Testis (tissue), 3 donors: ENCODE measurements around the gene SERPINB6. TPM values are rescaled to one million over a fixed set of nuclear protein-coding genes. Genes with fewer than 3 reads are reported as not detected.
A peak's percentile ranks its signal among the peaks of the same experiment; 100 is the strongest.

ENCODE experiments used
- DNase-seq: peaks from one replicate; pipeline ENCODE4 v3.0.0-alpha.2; 2019
- H3K27ac ChIP-seq, 2 donors: fragments of 200-600 bp; sonication (generic); one replicate each; pipeline ENCODE4 v1.5.1; 2019
- H3K27me3 ChIP-seq: fragments of 200-600 bp; sonication (generic); one replicate; pipeline ENCODE4 v1.5.1; 2019
- H3K36me3 ChIP-seq: fragments of 200-600 bp; sonication (generic); one replicate; pipeline ENCODE4 v1.5.1; 2017; ENCODE audit warnings: low read depth; ENCODE audit errors: missing control alignments
- H3K4me1 ChIP-seq: fragments of 200-600 bp; sonication (generic); one replicate; pipeline ENCODE4 v1.5.1; 2019
- H3K4me3 ChIP-seq, 2 donors: fragments of 200-600 bp; sonication (generic); one replicate each; pipeline ENCODE4 v1.5.1; 2017 to 2019
- H3K9me3 ChIP-seq: fragments of 200-600 bp; sonication (generic); one replicate; pipeline ENCODE4 v1.5.1; 2017
- POLR2A ChIP-seq: fragments of 450-650 bp; IDR thresholded peaks from one replicate; pipeline ENCODE4 v1.6.1; 2017; ENCODE audit warnings: antibody characterized with exemption, mild to moderate bottlenecking, moderate library complexity
- WGBS, 2 donors: methylation state at CpG; one replicate each; pipeline ENCODE4 v1.1.5; 2018; 5-methylcytosine and 5-hydroxymethylcytosine counted together
- intact Hi-C: fragments of 100-400 bp; cut with DNase I; formaldehyde crosslinking; loops from one replicate; pipeline ENCODE4 v1.15.1; 2023; ENCODE audit warnings: low total_unique reads
- polyA plus RNA-seq: library from polyadenylated mRNA; stranded (reverse); fragments of 350-450 nt; fragmentation: Illumina TruSeq; extraction: RNeasy Lipid Tissue Mini Kit (QIAGEN cat#74804); gene quantifications from one replicate; pipeline ENCODE4 v1.2.3, GENCODE V29; 2014; ENCODE audit warnings: low read depth, low replicate concordance; ENCODE audit not compliant: insufficient read depth
- total RNA-seq, 2 donors: library from RNA; depleted of rRNA; stranded (reverse); fragments of >200 nt; gene quantifications; one replicate each; pipeline ENCODE4 v1.2.3, GENCODE V29; 2016
- TF ChIP-seq, protein P1 (sequence below), 3 experiments: fragments of 450-650 bp in 2 of 3; fragments of 200-600 bp in 1 of 3; sonication (generic) in 1 of 3; IDR thresholded peaks; one replicate each; pipeline ENCODE4 v1.5.1; 2016 to 2019; ENCODE audit warnings: antibody characterized with exemption in 3 of 3, mild to moderate bottlenecking in 2 of 3, moderate library complexity in 1 of 3

Gene SERPINB6
- total and polyA plus RNA-seq, 3 donors from 2014 or later, result 203 to 348 (median 281) TPM

DNA sequence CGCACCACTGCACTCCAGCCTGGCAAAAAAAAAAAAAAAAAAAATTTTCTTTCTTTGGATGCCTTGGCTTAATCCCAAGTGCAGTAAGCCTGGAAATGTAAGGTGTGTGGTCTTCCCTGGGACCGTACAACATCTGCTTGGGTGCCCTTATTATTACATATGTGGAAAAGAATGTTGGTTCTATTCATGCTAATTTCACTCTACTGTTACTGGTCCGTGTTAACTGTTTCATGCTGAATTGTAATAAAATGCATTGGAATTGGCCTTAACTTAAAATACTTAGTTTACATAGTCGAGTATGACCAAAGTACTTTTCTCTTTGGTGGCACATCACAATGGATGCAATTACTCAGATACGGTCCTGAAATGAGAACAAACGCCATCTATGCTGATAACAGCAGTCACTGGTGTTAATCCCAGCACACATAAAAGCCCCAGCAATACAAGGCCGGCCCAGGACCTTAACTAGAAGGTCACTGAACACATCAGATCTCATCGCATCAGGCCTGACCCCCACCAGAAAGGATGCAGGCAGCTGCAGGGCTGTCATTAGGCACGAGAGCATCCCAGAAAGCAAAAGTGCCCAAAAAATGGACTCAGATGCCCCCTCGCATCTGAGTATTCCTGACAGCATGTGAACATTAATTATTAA, 1.2 kb downstream of the SERPINB6 start:
- intact Hi-C loops, result loop anchor here (2.0 kb wide), 1 partner anchor 21 kb away; no protein-coding TSS in a partner anchor
- Histone ChIP-seq H3K4me3 (peak overlapping the region; percentile 77 to 91), H3K36me3 (no peaks in the 10 kb centered on the region), H3K4me1 (peaks cover 13% of the 10 kb centered on the region), H3K27me3 (no peaks in the 10 kb centered on the region), H3K9me3 (no peaks in the 10 kb centered on the region), H3K27ac (peak overlapping the region; percentile 94 to 100)
- TF ChIP-seq POLR2A, result no peak
- TF ChIP-seq, protein P1, sequence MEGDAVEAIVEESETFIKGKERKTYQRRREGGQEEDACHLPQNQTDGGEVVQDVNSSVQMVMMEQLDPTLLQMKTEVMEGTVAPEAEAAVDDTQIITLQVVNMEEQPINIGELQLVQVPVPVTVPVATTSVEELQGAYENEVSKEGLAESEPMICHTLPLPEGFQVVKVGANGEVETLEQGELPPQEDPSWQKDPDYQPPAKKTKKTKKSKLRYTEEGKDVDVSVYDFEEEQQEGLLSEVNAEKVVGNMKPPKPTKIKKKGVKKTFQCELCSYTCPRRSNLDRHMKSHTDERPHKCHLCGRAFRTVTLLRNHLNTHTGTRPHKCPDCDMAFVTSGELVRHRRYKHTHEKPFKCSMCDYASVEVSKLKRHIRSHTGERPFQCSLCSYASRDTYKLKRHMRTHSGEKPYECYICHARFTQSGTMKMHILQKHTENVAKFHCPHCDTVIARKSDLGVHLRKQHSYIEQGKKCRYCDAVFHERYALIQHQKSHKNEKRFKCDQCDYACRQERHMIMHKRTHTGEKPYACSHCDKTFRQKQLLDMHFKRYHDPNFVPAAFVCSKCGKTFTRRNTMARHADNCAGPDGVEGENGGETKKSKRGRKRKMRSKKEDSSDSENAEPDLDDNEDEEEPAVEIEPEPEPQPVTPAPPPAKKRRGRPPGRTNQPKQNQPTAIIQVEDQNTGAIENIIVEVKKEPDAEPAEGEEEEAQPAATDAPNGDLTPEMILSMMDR (IDR thresholded peaks at IDR 0.05), result no peak
- 13 to 15% methylated on average over 10 of the region's 10 CpGs for WGBS, 2 donors
- DNase-seq, result peak; percentile 25

DNA sequence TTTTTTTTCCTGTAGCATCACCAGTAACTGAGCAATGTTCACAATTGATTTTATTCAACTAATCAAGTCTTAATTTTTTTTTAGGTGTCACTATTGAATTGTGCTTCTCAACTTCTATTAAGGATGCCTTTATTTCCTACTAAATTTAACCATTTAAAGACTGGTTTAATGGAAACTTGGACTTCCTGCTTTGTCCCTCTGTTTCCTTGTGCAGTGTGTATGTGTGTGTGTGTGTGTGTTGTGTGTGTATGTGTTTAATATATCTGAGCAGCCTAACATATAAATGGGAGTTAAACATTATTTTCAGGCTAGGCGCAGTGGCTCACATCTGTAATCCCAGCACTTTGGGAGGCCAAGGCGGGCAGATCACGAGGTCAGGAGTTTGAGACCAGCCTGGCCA, 1.8 kb downstream of the SERPINB6 start:
- 84 to 90% methylated on average over 3 of the region's 3 CpGs for WGBS, 2 donors
- DNase-seq, result no peak
- Histone ChIP-seq H3K4me1 (peaks cover 13% of the 10 kb centered on the region), H3K36me3 (no peaks in the 10 kb centered on the region), H3K27me3 (no peaks in the 10 kb centered on the region), H3K4me3 (no peak overlapping the region), H3K9me3 (no peaks in the 10 kb centered on the region), H3K27ac (peak overlapping the region; percentile 94 to 100)
- intact Hi-C loops, result no loop called here
- no peak for TF ChIP-seq POLR2A
- TF ChIP-seq, protein P1 (IDR thresholded peaks at IDR 0.05), result no peak

DNA sequence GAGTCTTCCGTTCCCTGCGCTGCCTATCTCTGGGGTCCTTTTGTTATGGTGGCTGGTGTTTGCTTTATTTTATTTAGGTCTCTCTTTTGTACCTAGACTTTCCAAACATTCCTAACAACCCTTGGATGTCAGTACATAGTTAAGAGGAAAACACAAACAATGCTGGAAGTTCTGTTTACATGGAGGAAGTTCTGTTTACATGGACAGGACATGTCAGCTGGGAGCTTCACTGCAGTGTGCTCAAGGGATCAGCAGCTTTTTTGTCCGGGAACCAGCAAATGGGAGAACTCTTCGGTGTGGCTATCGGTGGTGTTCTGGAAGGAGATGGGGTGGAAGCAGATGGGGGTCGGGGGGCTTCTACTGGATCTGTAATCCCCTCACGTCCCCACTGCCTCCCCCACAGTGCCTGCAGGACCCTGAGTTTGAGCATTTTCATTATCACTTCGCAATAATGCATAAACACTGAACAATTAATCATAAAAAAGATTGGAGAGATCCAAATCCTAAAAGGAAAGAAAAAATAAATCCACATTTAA, 2.7 kb downstream of the SERPINB6 start:
- Histone ChIP-seq H3K4me3 (no peak overlapping the region), H3K9me3 (no peaks in the 10 kb centered on the region), H3K27ac (peak overlapping the region in 1 of 2 donors; percentile 100), H3K4me1 (peaks cover 13% of the 10 kb centered on the region), H3K27me3 (no peaks in the 10 kb centered on the region), H3K36me3 (no peaks in the 10 kb centered on the region)
- peak; percentile 15 for DNase-seq
- WGBS, 2 donors, result 69% methylated on average over 8 of the region's 8 CpGs
- intact Hi-C loops, result no loop called here
- no peak for TF ChIP-seq POLR2A
- TF ChIP-seq, protein P1 (IDR thresholded peaks at IDR 0.05), result no peak

DNA sequence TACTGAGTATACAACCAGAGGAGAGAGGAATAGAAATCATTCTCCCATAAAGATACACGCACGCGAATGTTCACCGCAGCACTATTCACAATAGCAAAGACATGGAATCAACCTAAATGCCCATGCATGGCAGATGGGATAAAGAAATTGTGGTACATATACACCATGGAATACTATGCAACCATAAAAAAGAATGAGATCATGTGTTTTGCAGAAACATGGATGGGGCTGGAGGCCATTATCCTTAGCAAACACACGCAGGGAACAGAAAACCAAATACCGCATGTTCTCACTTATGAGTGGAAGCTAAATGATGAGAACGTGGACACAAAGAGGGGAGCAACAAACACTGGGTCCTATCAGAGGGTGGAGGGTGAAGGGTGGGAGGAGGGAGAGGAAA, 3.4 kb downstream of the SERPINB6 start:
- no peak overlapping the region for H3K27ac ChIP-seq
- H3K9me3 ChIP-seq, result no peaks in the 10 kb centered on the region
- no peaks in the 10 kb centered on the region for H3K36me3 ChIP-seq
- WGBS, 2 donors, result 95 to 96% methylated on average over 7 of the region's 7 CpGs
- no peaks in the 10 kb centered on the region for H3K27me3 ChIP-seq
- no peak overlapping the region for H3K4me3 ChIP-seq
- intact Hi-C loops, result no loop called here
- TF ChIP-seq, protein P1 (IDR thresholded peaks at IDR 0.05), result no peak
- no peak for TF ChIP-seq POLR2A
- peaks cover 16% of the 10 kb centered on the region for H3K4me1 ChIP-seq
- no peak for DNase-seq

DNA sequence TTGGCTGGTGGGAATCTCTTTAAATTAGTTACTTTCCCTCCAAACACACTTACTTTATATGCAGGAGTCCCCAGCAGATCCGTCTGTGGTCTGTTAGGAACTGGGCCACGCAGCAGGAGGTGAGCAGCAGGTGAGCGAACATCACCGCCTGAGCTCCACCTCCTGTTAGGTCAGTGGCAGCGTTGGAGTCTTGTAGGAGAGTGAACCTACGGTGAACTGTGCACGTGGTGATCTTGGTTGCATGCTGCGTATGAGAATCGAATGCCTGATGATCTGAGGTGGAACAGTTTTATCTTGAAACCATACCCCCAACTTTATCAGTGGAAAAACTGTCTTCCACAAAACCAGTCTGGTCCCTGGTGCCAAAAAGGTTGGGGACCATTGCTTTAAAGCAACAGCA, 5.0 kb downstream of the SERPINB6 start:
- no peak for TF ChIP-seq POLR2A
- TF ChIP-seq, protein P1 (IDR thresholded peaks at IDR 0.05), result no peak
- intact Hi-C loops, result no loop called here
- 73 to 90% methylated on average over 9 of the region's 9 CpGs for WGBS, 2 donors
- Histone ChIP-seq H3K4me1 (peaks cover 24% of the 10 kb centered on the region), H3K36me3 (no peaks in the 10 kb centered on the region), H3K27ac (no peak overlapping the region), H3K9me3 (no peaks in the 10 kb centered on the region), H3K4me3 (no peak overlapping the region), H3K27me3 (no peaks in the 10 kb centered on the region)
- DNase-seq, result no peak
